T follicular helper cell (primary cell): ENCODE results near the gene ANKRD36B.
"Not testable (repeated sequence)": the region's sequence is repeated elsewhere in the genome, so short reads cannot be mapped to it uniquely, and the experiment has no call there.

Experiments used
- DNase-seq: peaks from one replicate; pipeline ENCODE4 v3.0.0-alpha.2; 2020; ENCODE audit warnings: low read depth

The ANKRD36B gene

GRCh38 chr2:97549058-97549457 lies 40.6 kb downstream of the ANKRD36B start:
- DNase-seq = not testable (repeated sequence)

GRCh38 chr2:97548536-97548935 lies 41.1 kb downstream of the ANKRD36B start:
- DNase-seq = not testable (repeated sequence)

DNA sequence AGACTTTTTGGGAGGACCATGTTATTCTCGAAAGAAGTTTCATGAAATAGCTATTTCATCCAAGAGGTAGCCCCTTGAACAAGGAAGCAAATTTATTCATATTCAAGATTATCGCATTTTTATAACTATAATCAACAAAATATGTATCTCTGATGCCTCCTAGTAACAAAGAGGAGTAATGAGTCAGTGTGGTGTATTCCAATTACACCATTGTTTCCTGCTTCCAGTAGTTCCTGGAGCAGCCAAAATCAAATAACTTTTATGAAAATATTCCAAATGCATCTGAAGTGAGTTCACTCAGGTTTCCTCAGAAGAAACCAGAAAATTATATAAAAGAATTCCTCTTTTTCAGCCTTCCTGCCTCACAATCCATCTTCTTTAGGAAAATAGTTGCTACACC lies 43.0 kb downstream of the ANKRD36B start:
- no peak for DNase-seq

GRCh38 chr2:97544911-97545310 lies 44.8 kb downstream of the ANKRD36B start:
- DNase-seq = not testable (repeated sequence)

- DNase-seq = not testable (repeated sequence)
These were observed 63.8 kb downstream of the ANKRD36B start for GRCh38 chr2:97525904-97526303.

DNA sequence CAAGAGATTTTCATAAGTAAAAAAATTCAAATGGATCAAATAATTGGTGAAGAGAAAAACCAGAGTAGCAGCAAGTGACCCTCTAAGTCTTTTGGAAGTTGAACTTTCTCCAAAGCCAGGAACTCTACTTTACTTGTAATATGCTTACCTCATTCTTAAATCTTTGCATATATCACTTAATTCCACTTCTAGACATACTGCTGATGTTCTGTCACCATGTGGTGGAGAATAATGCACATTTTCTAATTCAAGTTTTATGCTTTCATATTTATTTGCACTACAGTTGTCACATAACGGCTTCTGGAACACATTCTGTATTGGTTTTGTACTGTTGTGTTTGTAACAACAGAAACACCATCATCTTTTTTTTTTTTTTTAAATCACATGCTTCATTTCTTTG lies 65.9 kb downstream of the ANKRD36B start:
- not testable (repeated sequence) for DNase-seq

DNA sequence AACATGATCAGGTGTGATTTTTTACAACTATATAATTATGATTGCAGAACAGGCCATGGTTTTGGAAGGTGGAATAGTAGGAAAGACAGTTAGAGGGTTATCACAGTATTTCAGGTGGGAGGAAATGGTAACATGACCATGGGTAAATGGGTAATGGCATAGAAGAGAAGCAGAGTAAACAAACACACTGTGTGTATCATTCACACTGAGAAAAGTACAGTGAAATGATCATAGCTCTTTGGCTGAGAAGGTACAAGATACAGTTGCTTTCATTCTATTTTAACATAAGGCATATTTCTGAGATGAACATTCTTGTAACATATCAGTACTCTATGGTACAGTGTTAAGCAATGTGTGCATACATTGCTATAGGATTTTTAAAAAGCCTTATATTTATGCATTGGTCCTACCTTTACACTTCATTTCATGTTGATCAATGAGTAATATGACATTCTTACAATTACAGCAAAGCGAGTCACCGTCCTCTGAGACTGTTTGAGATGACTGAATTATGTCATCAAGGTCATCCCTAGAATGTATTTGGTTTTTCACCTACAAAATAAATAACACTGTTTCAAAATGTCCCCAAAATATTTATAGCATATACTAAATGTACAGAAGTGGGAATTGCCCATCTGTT lies 66.6 kb downstream of the ANKRD36B start:
- DNase-seq = not testable (repeated sequence)

DNA sequence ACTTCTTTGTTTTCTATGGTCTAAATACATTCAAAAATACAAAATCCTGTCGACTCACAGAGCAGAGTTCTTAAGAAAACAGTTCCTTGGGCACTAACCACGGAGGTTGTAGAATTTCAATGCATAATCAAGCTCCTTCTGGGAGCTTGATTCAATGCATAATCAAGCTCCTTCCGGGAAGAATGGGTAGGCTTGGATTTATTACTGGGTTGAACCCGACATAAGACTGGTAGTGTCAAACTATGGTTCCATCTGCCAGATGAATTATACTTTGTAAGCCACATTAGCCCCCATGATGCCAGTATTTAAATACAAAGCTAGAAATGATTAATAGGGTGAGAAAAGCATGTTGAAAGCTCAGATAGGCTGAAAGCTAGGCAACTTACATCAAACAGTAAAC lies 94.0 kb downstream of the ANKRD36B start:
- not testable (repeated sequence) for DNase-seq

DNA sequence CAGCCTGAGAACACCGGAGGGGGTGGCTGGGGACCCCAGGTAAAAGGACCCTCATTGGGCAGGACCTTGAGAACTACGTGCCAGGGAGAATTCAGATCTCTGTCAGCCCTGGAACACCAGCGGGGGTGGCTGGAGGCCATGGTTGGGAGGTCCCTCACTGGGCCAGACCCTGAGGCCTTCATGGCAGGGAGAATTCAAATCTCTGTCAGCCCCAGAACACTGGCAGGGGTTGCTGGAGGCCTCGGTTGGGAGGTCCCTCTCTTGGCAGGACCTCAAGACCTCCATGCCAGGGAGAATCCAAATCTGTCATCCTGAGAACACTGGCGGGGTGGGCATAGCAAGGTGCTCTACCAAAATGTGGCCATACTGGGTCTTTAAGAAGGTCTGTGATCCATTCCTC lies 99.5 kb downstream of the ANKRD36B start:
- DNase-seq = not testable (repeated sequence)
